Measurements from ENCODE around the gene GUCY1A2. TPM values are rescaled to one million over a fixed set of nuclear protein-coding genes. Genes with fewer than 3 reads are reported as not detected.

GUCY1A2 gene
- total and polyA plus RNA-seq, 2 donors (not counting 3 experiments of a cell fraction or from before 2014, with no cell fraction given) = 0.02 to 0.03 TPM

- no peak overlapping the region for H3K27ac ChIP-seq (ENCODE audit: insufficient read depth, low read depth, low read length)
- peaks cover 14 to 23% of the 10 kb centered on the region in 2 experiments for H3K27me3 ChIP-seq (ENCODE audit: control insufficient read depth in 2 of 2, insufficient read depth in 2 of 2, low read length in 2 of 2)
- H3K9me3 ChIP-seq (replicated peaks; ENCODE audit: control insufficient read depth, insufficient read depth, low read length) = no peaks in the 10 kb centered on the region
- no peak overlapping the region for H3K4me2 ChIP-seq (ENCODE audit: insufficient read depth, low read length)
- no peak overlapping the region for H2AFZ ChIP-seq (ENCODE audit: low read depth, low read length)
- no peaks in the 10 kb centered on the region for H4K20me1 ChIP-seq (replicated peaks; ENCODE audit: control insufficient read depth, extremely low read depth, insufficient read depth, low read length)
- DNase-seq (ENCODE audit: low read depth, low spot score) (peak; percentile 49), FAIRE-seq (no peak)
- no peak for TF ChIP-seq MAX (IDR thresholded peaks at IDR 0.05; ENCODE audit: insufficient read depth, insufficient read length)
- TF ChIP-seq EZH2 (IDR thresholded peaks at IDR 0.05; ENCODE audit: borderline replicate concordance, low read depth, low read length, severe bottlenecking) = peak; percentile 15
- dilution Hi-C loops (cut with MboI; ENCODE audit: extremely low pct_ligation_motif_present, low sequenced_read_pairs) (no loop called here), intact Hi-C loops (cut with micrococcal nuclease) (loop anchor here (5.0 to 10.0 kb wide), 2 partner anchors 304 to 932 kb away; no protein-coding TSS in a partner anchor)
- CTCF ChIA-PET = no interaction called here
- no peak overlapping the region for H3K4me3 ChIP-seq (replicated peaks in 1 of 3; ENCODE audit: insufficient read depth in 1 of 3, low read depth in 1 of 3, low read length in 3 of 3)
- BruUV-seq (replicated peaks) = no TSS peak
- POLR2A ChIA-PET = no interaction called here
- H3K4me1 ChIP-seq (ENCODE audit: control insufficient read depth, extremely low read depth, insufficient read depth, low read length) = peaks cover 4% of the 10 kb centered on the region
- H3K36me3 ChIP-seq (ENCODE audit: control insufficient read depth in 2 of 2, extremely low read depth in 1 of 2, insufficient read depth in 2 of 2, low read length in 2 of 2) = no peaks in the 10 kb centered on the region
- no peak overlapping the region for H3K9ac ChIP-seq (replicated peaks; ENCODE audit: extremely low read depth, insufficient read depth, low read length)
- H3K79me2 ChIP-seq (ENCODE audit: control insufficient read depth, insufficient read depth, low read length) = no peaks in the 10 kb centered on the region
- no peaks in the 10 kb centered on the region for H3K9me1 ChIP-seq (replicated peaks; ENCODE audit: control insufficient read depth, extremely low read depth, insufficient read depth, low read length)
These were observed 722 bp upstream of the GUCY1A2 start for GRCh38 chr11:107018902-107019493.

GRCh38 chr11:107017433-107018218 lies 650 bp downstream of the GUCY1A2 start:
- H3K9me3 ChIP-seq (replicated peaks; ENCODE audit: control insufficient read depth, insufficient read depth, low read length) = no peaks in the 10 kb centered on the region
- TF ChIP-seq MAX (IDR thresholded peaks at IDR 0.05; ENCODE audit: insufficient read depth, insufficient read length) (no peak), GATA2 (IDR thresholded peaks at IDR 0.05; ENCODE audit: insufficient read depth, insufficient read length, low read depth, low read length) (no peak), EZH2 (IDR thresholded peaks at IDR 0.05; ENCODE audit: borderline replicate concordance, low read depth, low read length, severe bottlenecking) (peak; percentile 74), CTCF (IDR thresholded peaks at IDR 0.05; ENCODE audit: extremely low read depth in 1 of 2, insufficient read depth in 1 of 2, low read depth in 1 of 2, low read length in 2 of 2) (peak; percentile 24 to 53), POLR2AphosphoS5 (IDR thresholded peaks at IDR 0.05; ENCODE audit: insufficient read depth, low read depth, low read length) (no peak)
- H3K27ac ChIP-seq (ENCODE audit: insufficient read depth, low read depth, low read length) = no peak overlapping the region
- BruUV-seq (replicated peaks) = no TSS peak
- H3K9ac ChIP-seq (replicated peaks; ENCODE audit: extremely low read depth, insufficient read depth, low read length) = no peak overlapping the region
- POLR2A ChIA-PET = no interaction called here
- H3K4me2 ChIP-seq (ENCODE audit: insufficient read depth, low read length) = peak overlapping the region; percentile 66
- H3K4me1 ChIP-seq (ENCODE audit: control insufficient read depth, extremely low read depth, insufficient read depth, low read length) = peaks cover 4% of the 10 kb centered on the region
- peak; percentile 7 for DNase-seq (ENCODE audit: low read depth, low spot score)
- no peaks in the 10 kb centered on the region for H3K79me2 ChIP-seq (ENCODE audit: control insufficient read depth, insufficient read depth, low read length)
- FAIRE-seq = no peak
- CTCF ChIA-PET = interaction anchor here (0.7 to 0.9 kb wide), 2 partner anchors 861 to 931 kb away, joined by 4 read pairs; no protein-coding TSS in a partner anchor
- H3K27me3 ChIP-seq (ENCODE audit: control insufficient read depth in 2 of 2, insufficient read depth in 2 of 2, low read length in 2 of 2) = peaks cover 14 to 23% of the 10 kb centered on the region in 2 experiments
- H3K36me3 ChIP-seq (ENCODE audit: control insufficient read depth in 2 of 2, extremely low read depth in 1 of 2, insufficient read depth in 2 of 2, low read length in 2 of 2) = no peaks in the 10 kb centered on the region
- H3K4me3 ChIP-seq (replicated peaks in 1 of 3; ENCODE audit: insufficient read depth in 1 of 3, low read depth in 1 of 3, low read length in 3 of 3) = peak overlapping the region; percentile 20 to 45 (median 23)
- H4K20me1 ChIP-seq (replicated peaks; ENCODE audit: control insufficient read depth, extremely low read depth, insufficient read depth, low read length) = no peaks in the 10 kb centered on the region
- dilution Hi-C loops (cut with MboI; ENCODE audit: extremely low pct_ligation_motif_present, low sequenced_read_pairs) (no loop called here), intact Hi-C loops (cut with micrococcal nuclease) (loop anchor here (5.0 to 10.0 kb wide), 2 partner anchors 303 to 930 kb away; no protein-coding TSS in a partner anchor)
- H3K9me1 ChIP-seq (replicated peaks; ENCODE audit: control insufficient read depth, extremely low read depth, insufficient read depth, low read length) = no peaks in the 10 kb centered on the region
- peak overlapping the region; percentile 78 for H2AFZ ChIP-seq (ENCODE audit: low read depth, low read length)
